DMS153 treated with DMSO at 0.1 percent for 48 hours (cell line): Measurements from ENCODE around the gene PDK4.
A peak's percentile ranks its signal among the peaks of the same experiment; 100 is the strongest.
"Not testable (repeated sequence)": the region's sequence is repeated elsewhere in the genome, so short reads cannot be mapped to it uniquely, and the experiment has no call there.

Experiments used
- DNase-seq: peaks from one replicate; lab custom pipeline; 2025; ENCODE audit not compliant: unreplicated experiment; lab: John Stamatoyannopoulos, UW

The PDK4 gene

DNA sequence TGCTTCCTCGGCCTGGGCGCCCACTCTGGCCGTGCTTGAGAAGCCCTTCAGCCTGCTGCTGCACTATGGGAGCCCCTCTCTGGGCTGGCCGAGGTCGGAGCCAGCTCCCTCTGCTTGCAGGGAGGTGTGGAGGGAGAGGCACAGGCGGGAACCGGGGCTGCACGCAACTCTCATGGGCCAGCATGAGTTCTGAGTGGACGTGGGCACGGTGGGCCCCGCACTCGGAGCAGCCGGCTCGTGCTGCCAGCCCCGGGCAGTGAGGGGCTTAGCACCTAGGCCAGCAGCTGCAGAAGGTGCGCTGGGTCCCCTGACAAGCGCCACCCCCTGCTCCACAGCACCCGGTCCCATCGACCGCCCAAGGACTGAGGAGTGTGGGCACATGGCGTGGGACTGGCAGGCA, 9.0 kb upstream of the PDK4 start:
- DNase-seq = no peak

DNA sequence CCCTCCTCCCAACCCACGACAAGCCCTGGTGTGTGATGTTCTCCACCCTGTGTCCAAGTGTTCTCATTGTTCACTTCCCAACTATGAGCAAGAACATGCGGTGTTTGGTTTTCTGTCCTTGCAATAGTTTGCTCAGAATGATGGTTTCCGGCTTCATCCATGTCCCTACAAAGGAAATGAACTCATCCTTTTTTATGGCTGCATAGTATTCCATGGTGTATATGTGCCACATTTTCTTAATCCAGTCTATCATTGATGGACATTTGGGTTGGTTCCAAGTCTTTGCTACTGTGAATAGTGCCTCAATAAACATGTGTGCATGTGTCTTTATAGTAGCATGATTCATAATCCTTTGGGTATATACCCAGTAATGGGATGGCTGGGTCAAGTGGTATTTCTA, 8.5 kb upstream of the PDK4 start:
- not testable (repeated sequence) for DNase-seq

DNA sequence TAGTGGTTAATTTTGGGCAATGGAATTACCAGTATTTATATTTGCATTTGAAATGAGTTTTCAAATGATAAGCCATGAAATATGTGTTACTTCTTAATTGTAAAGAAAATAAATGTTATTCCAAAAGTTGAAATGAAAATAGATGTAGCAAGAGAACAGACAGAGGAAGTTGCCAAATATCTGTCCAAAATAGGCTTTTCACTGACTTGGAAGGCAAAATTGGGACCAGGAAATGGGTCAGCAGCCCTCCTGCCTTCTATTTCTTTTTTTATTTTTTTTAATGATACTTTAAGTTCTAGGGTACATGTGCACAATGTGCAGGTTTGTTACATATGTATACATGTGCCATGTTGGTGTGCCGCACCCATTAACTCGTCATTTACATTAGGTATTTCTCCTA, 8.1 kb upstream of the PDK4 start:
- DNase-seq = not testable (repeated sequence)

DNA sequence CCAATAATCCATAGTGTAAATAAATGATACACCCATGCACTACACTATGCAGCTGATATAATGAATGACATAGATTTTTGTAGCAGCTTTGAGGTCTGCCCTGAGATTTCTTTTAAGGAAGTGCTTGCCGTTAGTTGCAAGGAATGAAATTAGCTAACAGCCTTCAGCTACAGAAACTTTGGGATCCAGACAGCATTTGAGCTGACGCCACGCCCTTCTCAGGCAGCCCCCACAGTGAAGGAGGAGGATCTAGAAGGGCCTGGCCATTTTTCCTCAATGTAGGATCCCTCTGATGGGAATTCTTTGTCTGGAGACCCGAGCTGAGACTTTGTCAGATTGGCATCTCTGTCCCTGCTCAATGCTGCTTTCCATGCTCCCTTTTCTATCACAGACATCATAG, 6.1 kb upstream of the PDK4 start:
- DNase-seq = no peak

DNA sequence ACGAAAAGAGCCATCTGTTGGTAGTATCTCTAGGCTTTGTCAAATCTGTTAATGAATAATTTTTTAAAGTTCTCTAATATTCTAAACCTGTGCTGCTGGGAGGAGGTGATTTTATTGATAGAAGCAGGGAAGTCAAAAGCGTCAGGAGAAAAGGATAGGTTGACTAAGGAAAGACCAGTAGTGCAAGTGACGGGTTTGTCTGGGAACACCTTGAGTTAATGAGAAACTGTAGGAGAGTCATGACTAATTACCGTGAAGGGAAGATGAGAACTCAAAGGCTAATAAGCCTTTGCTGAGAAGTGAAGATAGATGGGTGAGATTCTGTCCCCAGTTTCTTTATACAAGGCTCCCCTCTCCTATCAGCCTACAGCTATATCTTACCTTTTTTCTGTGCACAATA, 5.0 kb upstream of the PDK4 start:
- DNase-seq = no peak

DNA sequence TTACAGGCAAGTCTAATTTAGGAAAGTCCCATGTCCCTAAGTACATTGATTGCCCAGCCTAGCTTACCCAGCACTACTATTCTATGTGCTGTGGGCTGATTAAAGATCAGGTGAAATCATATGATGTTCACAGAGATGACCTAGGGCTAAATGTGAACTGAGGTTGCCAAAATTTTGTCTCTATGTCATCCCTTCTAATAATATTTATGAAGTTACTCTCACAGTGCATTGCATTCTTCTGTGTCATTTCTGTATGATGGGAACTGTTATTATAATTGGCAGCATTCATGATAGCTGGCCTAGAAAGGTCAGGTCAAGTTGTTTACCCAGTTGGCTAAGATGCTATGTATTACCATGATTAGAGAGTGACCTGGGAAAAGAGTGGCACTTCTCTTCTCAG, 2.8 kb upstream of the PDK4 start:
- no peak for DNase-seq

DNA sequence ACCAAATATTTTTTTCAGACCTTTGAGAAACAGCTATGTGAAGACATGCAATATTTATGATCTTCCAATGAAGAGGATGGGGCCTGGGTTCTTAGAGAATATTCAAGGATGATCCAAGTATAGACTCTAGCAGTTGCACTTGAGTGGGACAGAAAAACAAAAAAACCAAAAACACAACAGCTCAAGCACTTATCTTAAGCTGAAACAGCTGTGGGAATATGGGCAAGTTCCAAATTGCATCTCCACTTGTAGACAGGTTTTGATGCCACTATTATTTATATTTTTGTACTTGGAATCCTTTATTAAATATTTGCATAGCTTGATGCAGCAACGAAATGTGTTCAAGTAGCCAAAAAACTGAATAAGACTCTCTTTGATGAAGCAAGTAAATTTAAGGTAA, 2.2 kb upstream of the PDK4 start:
- no peak for DNase-seq

DNA sequence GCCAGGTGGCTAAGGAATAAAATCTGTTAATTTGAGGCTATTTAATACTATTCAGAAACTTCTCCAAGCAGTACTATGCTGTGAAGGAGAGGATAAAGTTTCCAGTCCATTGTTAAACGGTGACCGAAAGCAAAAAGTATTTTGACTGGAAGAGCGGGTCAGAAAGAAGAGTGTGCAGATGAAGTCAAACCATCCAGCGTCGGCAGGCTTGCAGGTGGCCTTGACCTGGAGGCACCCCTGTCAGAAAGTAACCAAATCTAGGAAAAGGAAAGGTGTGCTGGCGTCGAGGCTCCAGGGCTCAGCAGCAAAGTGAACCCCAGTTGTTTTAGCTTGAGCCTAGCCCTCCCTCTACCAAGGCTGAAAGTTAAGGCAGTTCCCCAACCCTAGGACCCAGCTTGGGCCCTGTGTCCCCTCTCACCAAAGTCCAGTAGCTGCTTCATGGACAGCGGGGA, 544 bp downstream of the PDK4 start:
- no peak for DNase-seq

DNA sequence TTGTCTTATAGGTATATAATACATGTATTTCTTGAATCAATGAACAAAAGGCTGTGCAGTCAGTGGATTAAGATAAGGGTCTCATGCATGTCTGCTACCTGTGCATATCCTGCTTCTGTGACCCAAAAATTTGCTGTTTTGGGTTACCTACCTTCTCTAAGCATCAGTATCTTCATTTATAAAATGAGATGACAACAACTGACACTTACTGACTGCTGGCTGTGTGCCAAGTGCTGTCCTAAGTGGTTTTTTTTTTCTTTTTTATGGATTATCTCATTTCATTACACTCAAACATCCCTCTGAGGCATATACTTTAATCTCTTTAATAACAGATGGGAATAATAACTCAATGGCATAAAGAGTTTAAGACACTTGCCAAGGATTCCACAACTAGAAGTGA, 2.1 kb downstream of the PDK4 start:
- no peak for DNase-seq

DNA sequence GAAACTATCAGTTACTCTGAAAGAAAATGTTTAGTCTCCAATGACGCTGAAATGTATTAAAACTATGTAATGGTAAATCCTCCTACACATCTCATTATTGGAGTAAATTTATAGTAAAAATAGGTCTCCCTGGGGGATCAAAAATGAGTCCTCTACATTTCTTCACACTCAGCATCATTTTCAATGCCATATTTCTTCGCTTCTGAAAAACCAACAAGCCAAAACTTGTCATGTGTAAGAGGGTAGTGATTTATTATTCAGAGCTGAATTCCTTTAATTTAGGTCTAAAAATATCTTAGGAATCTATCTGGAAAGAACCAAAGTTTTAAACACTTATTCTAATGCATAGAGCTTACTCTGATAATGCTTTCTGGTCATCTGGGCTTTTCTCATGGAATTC, 3.0 kb downstream of the PDK4 start:
- no peak for DNase-seq

DNA sequence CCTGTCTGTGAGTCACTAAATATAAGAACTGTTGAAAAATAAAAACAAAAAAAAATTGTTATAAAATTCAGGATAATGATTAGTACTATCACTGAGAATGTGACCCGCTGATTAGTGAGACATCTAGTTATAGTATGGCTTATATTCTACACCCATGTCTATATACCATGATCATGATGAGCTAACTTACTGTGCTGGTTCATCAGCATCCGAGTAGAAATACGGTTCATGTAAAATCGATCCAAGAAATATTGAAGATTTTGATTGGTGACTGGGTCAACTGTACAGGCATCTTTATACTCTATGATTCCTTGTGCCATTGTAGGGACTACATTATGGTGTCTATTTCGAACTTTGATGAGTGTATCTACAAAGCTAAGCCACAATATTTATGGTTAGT, 3.7 kb downstream of the PDK4 start:
- DNase-seq = no peak

DNA sequence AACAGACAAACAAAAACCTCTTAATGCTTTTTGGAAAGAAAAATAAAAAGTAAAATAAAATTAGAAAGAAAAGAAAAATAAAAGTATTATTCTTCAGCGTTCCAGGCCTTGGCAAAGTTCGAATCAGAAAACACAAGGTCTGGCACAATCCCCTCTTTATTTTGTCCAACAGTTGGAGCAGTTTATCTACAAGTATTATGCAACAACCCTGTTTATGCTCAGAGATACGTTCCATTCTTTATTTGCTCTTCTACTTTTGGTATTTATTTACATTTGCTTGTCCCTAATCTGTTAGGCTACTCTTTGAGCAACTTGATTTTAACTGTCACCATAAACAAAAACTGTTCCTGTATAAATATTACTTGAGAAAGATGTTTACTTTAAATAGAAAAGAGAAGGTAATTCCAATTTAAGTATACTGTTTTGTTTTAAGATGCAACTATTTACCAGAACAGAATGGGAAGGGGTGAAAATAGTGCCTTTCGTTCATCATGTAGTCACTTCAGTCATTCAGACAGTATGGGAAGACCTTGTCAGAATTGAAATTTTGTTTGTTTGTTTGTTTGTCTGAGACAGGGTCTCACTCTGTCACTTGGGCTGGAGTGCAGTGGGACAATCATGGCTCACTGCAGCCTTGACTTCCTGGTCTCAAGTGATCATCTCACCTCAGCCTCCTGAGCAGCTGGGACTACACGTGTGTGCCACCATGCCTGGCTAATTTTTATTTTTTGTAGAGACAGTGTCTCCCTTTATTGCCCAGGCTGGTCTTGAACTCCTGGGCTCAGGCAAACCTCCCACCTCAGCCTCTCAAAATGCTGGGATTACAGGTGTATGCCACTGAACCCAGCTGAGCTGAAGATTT, 5.7 kb downstream of the PDK4 start:
- DNase-seq = no peak

DNA sequence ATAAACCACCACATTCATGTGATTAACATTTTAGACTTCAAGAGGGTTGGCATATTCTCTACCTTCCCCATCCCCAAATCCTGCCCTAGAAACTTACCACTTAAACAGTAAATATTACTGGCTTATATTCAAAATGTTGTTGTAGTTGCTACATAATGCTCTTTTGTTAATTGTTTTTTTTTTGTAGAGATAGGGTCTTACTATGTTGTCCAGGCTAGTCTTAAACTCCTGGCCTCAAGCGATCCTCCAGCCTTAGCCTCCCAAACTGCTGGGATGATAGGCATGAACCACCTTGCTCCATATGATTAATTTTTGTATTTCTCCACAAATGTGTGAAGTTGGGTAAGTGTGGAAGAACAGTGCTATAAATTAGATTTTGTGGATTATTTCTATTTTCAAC, 6.5 kb downstream of the PDK4 start:
- no peak for DNase-seq

DNA sequence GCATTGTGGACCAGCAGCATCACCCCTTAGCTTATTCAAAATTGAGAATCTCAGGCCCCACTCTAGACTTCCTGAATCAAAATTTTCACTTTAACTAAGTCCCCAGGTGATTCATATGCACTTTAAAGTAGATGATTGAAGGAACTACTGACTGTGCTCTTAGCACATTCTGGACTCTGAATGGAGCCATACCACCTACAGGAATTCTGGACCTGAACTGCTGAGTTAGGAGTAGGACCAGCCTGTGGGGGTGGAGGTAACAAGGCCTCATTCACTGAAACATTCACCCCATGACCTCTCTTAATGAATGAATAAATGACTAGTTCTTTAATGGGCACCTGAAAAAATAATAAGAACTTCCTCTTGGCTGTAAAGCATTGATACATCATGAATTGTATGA, 7.3 kb downstream of the PDK4 start:
- no peak for DNase-seq

DNA sequence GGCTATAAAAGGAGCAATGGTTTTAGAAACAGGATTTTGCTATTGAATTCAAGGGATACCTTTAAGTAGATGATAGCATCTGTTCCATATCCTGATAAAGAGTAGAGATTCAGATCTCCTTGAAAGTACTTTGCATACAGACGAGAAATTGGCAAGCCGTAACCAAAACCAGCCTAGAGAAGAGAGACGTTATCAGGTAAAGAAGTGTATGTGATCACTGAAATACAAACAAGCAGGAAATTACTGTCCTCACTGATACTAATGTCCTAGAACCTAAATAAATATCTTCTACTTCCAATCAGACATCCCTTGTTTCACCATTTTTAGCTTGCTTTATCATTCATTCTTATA, 9.4 kb downstream of the PDK4 start:
- peak; percentile 46 for DNase-seq

DNA sequence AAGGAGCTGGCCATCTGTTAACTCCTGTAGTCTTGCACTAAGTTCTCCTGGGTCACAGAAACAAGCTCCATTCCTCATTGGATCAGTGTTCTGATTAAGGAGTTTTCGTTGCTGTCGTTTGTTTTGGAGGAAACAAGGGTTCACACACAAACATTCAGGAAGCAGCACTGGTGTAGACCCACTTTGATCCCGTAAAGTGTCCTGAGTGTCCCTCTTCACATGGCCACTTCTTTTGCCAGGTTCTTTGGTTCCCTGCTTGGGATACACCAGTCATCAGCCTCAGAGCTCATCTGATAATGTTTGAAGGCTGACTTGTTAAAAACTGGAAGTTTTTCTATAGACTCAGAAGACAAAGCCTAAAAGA, 10.9 kb downstream of the PDK4 start:
- DNase-seq = no peak

DNA sequence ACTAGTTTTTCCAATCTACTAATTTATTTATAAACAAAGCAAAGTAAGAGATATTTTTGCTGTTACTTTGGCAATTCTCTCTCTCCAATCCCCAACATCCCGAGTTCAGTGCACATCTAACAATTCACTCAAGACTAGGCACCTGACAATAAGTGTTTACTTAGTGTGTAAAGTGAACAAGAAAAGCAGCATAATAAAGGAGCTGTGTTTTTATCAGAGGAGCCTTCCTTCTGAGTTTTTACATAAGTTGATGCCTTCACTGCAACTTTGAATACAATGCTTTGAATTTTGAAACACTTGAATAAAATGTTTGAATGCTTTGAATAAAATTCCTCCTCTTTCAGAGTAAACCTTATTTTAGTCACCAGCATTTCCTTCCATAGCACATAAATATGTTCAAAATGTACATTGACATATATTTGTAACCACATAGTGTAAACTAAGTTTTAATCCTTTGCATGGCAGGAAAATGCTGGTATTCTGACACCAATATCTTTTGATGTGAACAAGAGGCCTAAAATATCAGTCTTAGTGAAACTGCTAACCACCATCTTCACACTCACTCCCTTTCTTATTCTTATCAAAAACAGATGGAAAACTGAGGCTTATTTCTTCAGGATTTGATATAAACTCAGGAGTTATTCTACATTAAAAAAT, 11.4 kb downstream of the PDK4 start:
- DNase-seq = no peak

DNA sequence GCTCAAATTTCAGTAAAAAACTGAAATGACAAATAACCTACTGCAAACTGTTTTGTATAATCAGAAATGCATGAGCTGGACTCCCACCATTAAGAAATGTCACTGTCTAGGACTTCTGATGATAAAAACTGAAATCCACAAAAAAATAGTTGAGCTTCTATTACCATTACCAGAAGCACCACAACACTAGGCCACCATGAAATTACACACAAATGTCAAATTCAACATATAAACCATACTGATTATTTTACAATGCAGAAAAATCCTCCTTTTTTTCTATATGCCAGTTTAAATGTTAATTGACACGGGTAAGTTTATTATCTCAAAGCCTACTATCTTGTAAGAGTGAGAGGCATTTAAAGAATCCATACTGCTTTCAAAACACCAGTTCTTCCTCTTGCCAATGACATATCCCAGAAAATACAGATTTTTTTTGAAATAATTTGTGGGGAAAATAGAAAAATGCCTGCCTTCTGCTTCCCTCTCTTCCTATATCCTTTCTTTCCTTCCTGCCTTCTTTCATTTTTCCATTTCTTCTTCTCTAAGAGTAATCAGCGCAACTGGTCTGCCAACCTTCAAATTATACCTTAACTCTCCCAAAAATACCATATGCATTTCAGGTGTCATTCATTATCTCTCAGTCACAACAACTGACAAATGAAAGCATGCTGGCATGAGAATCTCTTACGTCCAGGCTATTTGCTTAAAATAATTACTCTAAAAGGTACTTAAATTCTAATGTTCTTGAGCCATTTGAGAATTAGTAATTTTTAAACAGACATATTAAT, 12.3 kb downstream of the PDK4 start:
- DNase-seq = no peak

DNA sequence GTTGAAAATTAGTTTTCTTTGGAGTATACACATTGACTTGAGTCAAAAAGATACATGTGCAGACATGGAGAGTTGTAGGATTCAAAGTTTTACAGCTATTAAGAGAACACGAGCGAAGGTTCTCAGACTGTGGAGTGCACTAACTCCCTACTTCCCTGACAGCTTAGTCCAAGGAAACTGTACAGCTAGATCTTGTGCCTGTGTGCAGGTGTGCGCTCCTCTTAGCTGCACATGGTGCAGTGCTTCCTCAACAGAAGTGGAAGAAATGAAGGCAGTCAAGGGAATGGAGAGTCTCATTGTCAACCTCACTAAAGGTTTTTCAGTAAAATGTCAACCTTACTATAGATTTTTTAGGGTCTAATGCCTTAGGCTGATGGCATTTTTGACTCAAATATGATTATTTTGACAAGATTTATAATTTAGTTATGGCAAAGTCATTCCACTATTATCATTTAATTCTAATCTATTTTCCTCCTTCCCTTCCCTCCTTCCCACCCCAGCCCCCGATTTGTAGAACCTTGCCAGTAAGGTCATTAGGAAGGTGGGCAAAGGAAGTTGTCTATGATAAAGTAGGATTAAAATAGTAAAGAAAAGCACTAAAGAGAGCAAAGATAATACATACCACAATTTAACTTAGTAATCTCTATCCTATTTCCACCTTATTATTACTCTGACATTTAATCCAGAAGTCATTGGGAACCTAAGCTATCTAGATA, 13.6 kb downstream of the PDK4 start:
- no peak for DNase-seq

DNA sequence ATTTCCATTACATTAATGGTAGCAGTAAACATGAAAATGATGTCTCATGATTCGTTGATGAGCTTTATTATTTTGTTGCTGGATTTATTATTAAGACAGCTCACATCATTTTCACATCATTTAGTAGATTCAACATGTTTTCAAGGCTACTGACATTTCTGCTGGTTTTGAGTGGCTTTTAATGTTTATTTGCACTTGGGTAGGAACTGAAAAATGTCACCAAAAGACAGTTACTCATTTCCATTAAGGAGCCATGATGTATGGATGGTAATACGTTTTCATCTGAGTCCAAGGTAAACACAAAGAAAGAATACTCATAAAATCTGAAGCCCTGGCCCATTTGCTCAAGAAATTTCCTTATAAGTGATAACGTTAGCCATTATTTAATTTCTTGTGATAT, 14.8 kb downstream of the PDK4 start:
- no peak for DNase-seq

DNA sequence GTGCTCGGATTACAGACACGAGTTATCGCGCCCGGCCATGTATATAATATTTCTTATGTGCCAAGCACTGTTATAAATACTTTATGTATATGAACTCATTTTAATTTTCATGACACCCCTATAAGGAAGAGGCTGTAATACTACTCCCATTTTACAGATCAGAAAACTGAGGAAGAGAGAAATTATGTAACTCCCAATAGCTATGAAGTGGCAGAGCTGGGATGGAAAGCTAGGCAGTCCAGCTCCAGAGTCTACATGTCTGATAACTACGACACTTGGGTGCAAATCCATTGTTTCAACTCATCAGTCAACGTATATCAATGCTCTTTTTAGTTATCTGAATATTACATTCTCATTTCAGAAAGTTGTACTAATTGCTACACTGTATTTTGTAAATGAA, 17.0 kb downstream of the PDK4 start:
- DNase-seq = no peak
